GM15510 (cell line): Measurements from ENCODE around the gene DENND1A.

Experiments
- POLR2A ChIP-seq: IDR thresholded peaks from 3 replicates; pipeline ENCODE4 v1.6.1; 2011; ENCODE audit warnings: borderline replicate concordance; ENCODE audit not compliant: insufficient read length; ENCODE audit errors: extremely low read depth

The DENND1A gene

DNA sequence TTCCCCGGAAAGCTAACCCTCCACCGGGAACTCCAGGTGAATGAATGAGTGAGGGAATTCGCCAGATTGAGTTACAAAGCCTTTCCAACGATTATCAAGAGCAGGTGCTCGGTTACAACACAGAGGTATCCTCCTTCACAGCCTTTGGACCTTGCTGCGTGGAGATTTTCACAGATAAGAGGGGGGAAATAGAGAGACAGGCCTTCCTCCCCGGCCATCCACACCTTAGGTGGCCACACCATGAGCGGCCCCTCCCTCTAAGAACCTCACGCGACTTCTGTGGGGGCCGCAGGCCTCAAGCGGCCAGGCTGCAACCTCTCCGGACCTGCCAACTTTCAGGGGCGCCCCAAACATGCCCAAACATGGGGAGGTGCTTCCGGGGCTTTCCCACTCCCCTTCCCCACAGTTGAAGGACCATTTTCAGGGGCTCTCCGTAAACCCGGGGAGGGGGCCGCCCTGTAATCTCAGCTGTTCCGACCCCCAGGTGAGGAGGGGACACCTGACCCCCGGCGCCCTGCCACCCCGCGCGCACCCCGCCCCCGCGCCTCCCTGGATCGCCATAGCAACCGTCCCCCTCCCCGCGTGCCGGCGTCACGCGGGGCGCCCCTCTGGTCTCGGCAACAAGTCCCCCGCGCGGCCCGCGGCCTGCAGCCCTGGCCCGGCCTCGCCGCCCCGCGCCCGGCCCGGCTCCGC, 603 bp downstream of the DENND1A start:
- TF ChIP-seq POLR2A, result no peak

DNA sequence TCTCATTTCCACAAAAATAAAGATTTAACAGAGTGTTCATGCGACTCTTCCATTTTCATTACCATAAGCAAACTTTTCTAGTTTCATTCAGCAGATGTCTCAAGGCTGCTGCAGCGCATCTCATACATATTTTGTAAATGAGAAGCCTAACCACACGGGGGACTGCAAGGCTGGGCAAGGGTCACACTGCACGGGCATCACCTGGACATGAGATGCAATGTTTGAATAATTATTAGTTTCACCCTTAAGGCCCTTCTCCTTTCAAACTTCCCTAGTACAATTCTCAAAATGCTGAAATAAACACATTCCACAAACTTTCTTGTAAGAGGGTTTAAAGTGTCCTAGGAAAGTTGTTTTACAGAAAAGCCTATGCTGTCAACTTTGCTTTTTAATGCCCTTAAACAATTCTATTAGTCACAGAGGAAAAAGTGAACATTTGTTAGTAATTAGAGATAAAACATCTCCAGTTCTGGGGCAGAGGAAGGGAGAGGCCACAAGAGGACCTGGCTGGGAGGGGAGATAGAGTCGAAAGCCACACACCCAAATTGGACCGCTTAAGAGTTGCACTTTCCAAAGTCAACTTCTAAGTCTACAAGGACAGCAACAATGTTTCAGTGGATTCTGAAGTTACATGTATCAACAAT, 1.3 kb downstream of the DENND1A start:
- TF ChIP-seq POLR2A, result no peak

DNA sequence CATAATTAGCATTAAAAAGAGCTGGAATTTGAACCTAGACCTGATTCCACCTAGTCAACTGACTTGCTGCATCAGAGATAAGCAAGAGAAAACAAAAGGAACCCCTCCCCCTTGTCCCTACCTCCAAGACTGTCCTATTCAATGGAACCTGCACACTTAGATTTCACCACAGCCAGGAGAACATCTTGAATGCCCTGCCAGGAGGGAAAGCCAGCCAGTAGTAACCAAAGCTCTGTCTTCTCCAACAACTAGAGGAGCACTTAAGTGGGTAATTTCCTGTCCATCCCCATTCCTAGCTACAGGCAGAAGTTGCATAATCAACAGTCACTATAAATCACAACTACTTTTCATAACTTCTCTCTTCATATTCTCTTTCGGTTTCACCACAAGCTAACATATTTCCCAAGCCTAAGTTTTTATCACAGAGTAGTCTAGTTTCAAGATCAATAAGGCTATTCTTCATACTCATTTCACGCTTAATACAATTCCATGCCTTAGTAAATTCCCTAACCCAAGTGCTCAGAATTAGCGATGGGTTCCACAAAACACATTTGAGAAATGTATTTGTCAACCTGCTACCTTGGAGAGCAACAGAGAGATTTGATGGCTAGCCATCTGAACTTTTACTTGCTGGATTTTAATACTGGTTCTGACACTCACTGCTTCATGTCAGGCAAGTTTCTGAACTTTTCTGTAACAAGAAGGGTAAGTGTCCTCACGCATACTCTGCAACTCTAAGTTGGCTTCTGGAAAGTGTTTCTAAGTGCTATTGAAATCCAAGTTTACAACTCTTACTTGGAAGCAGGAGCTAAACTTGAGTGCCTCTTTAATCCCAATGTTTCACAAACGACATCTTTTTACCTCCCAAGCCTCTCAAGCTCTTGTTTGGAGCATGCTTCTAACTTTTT, 2.0 kb downstream of the DENND1A start:
- no peak for TF ChIP-seq POLR2A

DNA sequence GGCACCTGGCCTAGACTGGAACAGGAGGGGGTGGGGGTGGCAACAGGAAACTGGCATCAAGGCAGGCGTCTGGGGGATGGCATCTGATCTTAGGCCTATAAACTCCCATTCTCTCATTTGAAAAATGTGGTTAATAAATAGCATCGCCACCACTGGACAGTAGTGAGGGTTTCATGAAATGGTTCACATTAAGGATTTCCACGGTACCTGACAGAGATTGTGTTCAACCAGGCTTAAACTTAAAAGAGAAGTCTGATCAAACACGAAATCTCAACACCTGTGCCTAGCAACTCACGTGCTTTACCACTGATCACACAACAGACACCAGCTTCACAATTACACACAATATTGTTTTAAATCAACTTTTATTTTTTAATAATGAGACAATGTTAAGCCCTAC, 3.0 kb downstream of the DENND1A start:
- no peak for TF ChIP-seq POLR2A

DNA sequence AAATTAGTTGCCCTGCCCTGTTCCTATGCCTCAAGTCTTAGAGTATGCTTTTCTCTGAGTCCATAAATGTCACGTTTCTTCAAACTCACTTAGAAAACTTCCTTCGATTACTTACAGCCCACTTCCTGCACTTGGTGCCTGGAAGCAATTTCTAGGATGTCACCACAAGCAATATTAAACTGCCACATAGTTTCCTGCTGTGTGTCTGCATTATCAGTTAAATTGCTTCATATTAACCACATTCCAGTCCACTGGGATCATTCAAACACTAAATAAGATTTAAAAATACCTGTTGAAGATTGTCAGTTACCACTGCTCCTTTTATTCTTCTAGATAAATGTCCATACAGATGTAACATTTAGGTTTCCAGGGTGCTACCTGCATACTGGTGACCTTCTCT, 4.1 kb downstream of the DENND1A start:
- no peak for TF ChIP-seq POLR2A

DNA sequence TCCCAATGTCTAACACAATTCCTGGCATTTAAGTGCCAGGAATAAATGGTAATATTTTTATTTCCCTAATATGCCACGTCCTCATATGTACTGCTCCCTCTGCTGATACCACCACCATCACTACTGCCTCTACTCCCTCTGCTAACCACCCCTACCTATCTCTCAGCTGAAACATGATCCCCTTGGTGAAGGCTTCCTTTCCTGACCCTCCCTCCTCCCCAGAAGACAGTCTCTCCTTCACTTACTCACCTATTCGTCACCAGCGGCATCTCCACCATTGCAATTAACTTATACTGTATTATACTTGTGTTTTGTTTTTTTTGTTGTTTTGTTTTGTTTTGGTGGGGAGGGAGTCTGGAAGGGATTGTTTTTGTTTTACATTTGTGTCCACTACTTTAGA, 4.8 kb downstream of the DENND1A start:
- TF ChIP-seq POLR2A, result no peak

DNA sequence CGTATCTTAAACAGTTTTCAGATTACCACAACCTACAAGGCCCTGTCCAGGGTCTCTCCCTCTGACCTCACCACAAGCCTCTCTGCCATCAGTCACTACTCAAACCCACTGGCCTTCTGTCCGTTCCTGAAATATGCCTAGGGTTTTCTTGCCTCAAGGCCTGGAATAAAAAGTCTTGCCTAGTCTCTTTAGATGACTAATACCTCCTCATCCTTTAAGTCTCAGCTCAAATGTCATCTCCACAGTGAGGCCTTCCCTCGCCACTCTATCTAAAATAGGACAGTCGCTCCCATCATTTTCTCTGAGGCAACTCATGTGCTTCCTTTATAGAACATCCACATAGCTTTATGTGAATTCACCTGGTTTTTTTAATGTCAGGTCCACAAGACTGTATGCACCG, 5.2 kb downstream of the DENND1A start:
- TF ChIP-seq POLR2A, result no peak

DNA sequence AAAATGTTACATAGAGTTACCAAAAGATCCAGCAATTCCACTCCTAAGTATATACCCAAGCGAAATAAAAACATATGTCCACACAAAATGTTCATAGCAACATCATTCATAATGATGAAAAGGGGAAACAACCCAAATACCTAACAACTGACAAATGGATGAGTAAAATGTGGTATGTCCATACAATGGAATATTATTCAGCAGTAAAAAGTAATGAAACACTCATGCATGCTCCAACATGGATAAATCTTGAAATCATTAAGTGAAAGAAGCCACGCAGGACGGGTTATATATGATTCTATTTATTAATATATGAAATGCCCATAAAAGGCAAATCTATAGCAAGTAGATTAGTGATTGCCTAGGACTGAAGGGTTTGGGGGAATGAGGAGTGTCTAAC, 6.0 kb downstream of the DENND1A start:
- no peak for TF ChIP-seq POLR2A

DNA sequence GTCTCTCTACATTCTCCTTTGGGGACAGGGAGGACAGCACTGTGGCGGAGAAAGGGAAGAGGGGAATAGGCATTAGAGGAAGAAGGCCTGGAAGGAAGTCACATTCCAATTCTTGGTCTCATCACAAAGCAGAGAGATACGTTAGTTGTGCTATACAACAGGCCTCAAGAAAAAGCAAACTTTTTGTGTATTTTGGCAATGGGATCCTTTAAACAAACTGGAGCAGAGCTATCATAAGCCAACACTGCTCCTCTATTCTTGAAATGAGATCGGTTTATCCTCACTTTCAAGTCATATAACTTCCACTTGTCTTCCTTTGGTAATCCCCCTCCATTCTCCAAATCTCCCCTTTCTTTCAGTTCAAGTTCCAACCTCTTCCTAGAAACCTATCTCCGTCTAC, 6.5 kb downstream of the DENND1A start:
- no peak for TF ChIP-seq POLR2A

DNA sequence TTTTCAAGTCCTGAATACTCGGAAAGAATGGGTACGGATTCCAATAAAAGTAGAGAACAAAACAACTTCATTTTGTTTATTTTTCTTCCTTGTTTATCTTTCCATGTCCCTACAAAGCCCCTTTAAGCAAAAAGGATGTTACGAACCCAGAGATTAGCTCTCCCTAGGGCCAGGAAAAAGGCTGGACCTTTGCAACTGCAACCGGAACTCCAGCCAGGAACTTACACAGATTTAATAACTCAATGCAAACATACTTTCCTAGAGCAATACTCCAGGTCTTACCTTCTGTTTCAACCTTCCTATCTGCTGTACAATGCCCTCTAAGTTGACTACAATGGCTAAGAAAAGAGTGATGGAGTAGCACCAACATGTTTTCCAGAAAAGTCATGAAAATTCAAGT, 7.0 kb downstream of the DENND1A start:
- no peak for TF ChIP-seq POLR2A

DNA sequence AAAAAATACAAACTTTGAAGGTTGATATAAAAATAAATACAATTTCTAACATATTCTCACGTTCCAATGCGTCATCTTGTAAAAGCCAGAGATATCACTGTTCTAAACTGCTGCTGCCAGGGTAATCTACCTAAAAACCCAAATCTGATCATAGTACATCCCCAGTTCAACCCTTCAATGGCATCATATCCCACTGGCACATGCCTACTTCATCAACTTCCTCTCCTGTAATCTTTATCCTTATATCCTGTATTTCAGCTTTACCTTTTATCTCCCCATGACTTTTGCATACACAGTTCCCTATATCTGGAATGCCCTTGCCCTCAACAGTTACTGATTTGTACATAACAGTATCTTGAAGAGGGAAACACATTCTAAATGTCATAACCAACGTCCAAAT, 7.5 kb downstream of the DENND1A start:
- TF ChIP-seq POLR2A, result no peak

DNA sequence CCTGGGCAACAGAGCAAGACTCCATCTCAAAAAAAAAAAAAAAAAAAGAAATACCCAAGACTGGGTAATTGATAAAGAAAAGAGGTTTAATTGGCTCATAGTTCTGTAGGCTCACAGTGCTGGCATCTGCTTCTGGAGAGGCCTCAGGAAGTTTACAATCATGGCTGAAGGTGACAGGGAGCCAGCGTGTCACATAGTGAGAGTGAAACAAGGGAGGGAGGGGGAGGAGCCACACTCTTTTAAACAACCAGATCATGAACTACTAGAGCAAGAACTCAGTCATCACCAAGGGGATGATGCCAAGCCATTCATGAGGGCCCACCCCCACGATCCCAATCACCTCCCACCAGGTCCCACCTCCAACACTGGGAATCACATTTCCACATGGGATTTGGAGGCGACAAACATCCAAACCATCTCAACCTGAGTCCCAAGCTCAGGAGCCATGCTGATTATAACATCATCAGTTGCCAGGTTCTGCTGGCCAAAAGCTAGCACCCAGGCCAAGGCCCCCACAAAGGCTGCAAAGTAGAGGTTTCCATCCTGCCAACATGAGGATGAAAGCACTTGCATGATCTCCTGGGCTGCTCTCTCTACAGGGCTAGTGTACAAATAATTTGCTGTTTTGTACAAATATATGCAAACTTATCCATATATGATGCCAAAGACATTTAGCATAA, 15.3 kb downstream of the DENND1A start:
- no peak for TF ChIP-seq POLR2A

DNA sequence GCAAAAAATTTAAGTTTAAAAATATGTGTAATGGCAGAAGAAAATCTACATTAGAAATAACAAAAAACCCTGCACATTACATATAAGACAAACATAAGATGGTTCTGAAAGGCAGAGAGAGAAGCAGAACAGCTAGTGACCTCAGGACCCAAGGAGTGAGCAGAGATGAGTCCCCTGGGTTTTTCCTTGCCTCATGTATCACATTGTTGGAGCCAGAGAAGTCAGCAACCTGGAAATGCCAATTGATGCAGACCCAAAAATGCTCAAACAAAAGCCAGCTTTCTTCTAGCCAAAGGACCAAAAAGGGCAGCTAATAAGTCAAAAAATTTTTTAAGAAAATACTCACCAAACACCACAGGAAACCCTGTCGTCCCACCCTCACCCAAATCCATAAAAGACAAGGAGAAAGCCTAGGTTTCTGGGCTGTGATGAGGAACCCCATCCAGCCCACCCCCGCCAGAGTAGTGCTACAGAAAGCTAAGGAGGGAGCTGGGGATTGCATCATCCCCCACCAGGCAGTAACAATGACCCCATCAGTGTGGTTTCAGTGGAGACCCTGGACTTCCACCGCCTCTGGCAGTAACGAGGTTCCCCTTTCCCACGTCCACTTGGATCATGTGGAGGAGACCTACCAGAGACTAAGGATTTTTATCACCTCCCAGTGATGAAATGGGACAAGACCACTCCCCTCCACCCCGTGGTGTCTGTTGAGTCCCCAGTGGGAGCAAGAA, 17.6 kb downstream of the DENND1A start:
- TF ChIP-seq POLR2A, result no peak

DNA sequence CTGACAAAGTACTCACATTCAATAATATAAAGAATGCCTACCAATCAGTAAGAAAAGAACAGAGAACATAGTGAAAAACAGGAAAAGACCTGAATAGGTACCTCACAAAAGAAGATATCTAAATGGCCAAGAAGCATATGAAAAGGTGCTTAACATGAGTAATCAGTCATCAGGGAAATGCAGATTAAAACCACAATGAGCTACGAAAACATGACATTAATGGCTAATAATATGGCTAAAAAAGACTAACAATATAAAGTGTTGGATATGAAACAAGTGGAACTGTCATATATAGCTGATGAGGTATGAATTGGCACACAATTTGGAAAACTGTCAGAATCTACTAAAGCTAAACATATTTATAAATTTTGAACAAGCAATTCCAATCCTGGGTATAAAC, 18.9 kb downstream of the DENND1A start:
- no peak for TF ChIP-seq POLR2A

DNA sequence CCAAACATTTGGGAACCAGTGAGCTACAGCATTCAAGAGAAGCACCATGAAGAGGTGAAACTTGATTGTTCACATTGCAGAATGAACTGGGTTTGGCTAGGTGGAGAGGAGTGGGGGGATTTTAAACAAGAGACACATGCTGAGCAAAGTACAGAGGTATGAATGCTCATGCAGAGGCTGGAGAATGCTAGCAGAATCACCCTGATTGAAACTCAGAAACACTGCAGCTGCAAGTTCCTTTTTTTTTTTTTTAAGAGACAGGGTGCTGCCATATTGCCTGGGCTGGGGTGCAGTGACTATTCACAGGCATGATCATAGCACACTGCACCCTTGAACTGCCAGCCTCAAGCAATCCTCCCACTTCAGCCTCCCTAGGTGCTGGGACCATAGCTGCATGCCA, 35.1 kb downstream of the DENND1A start:
- no peak for TF ChIP-seq POLR2A

DNA sequence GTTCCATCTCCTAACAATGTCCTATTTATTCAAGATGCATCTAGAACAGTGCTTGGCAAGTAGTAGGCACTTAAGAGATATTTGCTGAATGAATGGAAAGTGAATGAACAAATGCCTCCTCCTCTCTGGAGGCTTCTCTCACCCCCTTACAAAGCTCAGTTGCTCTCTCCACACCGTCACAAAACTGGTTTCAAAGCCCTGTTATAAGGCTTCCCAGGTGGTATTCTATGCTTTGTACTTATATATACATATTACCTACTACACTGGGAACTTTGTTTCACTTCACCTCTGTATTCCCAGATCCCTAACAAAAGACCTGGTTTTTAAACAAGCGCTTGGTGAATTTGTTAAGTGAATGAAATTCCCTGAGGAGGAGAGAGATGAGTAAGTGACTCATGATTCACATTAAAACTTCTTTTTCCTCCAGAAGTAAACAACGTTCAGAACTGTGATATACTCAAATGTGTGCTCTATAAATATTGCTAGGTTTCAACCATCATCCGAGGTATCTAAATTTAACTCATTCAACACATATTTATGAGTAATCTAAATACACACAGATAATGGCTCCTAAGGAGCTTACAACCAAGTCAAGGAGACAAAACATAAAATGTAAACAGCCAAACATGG, 36.0 kb downstream of the DENND1A start:
- TF ChIP-seq POLR2A, result no peak
